ENCODE measurements around the gene SIPA1.

The SIPA1 gene

GRCh38 chr11:65698205-65698604 is 60.3 kb downstream of the SIPA1 start:
- H3K27me3 ChIP-seq (ENCODE audit: control insufficient read depth, insufficient read depth, low read length), result no peaks in the 10 kb centered on the region
- no peak overlapping the region for H3K4me3 ChIP-seq (ENCODE audit: low read depth, low read length)
- H3K79me2 ChIP-seq, result no peaks in the 10 kb centered on the region
- no peaks in the 10 kb centered on the region for H3K36me3 ChIP-seq (ENCODE audit: control insufficient read depth, insufficient read depth, low read length)
- no peak for TF ChIP-seq CTCF (IDR thresholded peaks at IDR 0.05)
- no peaks in the 10 kb centered on the region for H3K4me1 ChIP-seq
- H3K9ac ChIP-seq, result no peak overlapping the region
- H3K9me3 ChIP-seq (ENCODE audit: control insufficient read depth, low read length), result no peaks in the 10 kb centered on the region
- H3K27ac ChIP-seq, result no peak overlapping the region
- no peak overlapping the region for H3K4me2 ChIP-seq (ENCODE audit: low read length)
- no peak overlapping the region for H2AFZ ChIP-seq

DNA sequence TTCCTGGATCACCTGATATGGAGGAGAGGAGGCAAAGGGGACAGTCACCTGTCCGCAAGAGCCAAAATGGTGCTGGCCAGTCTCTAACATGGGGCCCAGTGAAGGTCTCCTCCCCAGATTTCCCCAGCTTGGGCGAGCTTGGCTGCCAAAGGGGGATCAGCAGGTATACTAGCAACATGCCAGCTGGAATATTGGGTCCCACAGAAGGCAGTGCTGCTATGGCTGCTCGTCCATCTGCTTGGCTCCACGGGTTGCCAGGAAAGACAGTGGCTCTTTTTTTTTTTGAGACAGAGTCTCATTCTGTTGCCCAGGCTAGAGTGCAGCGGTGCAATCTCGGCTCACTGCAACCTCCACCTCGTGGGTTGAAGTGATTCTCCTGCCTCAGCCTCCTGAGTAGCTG is 61.4 kb downstream of the SIPA1 start:
- H3K36me3 ChIP-seq (ENCODE audit: control insufficient read depth, insufficient read depth, low read length), result no peaks in the 10 kb centered on the region
- no peak overlapping the region for H3K9ac ChIP-seq
- H3K27me3 ChIP-seq (ENCODE audit: control insufficient read depth, insufficient read depth, low read length), result no peaks in the 10 kb centered on the region
- no peak overlapping the region for H2AFZ ChIP-seq
- H3K4me3 ChIP-seq (ENCODE audit: low read depth, low read length), result no peak overlapping the region
- no peak overlapping the region for H3K27ac ChIP-seq
- H3K79me2 ChIP-seq, result no peaks in the 10 kb centered on the region
- no peak for TF ChIP-seq CTCF (IDR thresholded peaks at IDR 0.05)
- no peaks in the 10 kb centered on the region for H3K4me1 ChIP-seq
- no peak overlapping the region for H3K4me2 ChIP-seq (ENCODE audit: low read length)
- H3K9me3 ChIP-seq (ENCODE audit: control insufficient read depth, low read length), result no peaks in the 10 kb centered on the region

DNA sequence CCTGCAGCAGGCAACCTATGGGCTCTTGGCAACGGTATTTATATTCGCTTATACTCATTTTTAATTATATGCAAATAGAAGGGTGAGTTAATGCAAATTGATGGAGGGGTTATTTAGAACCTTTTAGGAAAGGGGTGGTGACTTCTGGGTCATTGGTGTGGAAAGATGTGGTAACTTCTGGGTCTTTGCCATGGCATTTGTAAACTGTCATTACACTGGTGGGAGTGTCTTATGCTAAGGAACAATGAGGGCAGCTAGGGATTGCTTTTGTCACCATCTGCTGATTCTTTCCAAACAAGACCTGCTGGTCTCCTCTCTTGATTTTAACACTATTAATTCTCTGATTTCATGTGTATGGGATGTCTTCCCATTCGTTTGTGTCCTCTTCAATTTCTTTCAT is 62.5 kb downstream of the SIPA1 start:
- Histone ChIP-seq H3K9ac (no peak overlapping the region), H3K4me1 (no peaks in the 10 kb centered on the region), H3K4me3 (ENCODE audit: low read depth, low read length) (no peak overlapping the region), H3K36me3 (ENCODE audit: control insufficient read depth, insufficient read depth, low read length) (no peaks in the 10 kb centered on the region), H3K27me3 (ENCODE audit: control insufficient read depth, insufficient read depth, low read length) (no peaks in the 10 kb centered on the region), H3K9me3 (ENCODE audit: control insufficient read depth, low read length) (no peaks in the 10 kb centered on the region), H2AFZ (no peak overlapping the region), H3K4me2 (ENCODE audit: low read length) (no peak overlapping the region), H3K27ac (no peak overlapping the region), H3K79me2 (no peaks in the 10 kb centered on the region)
- TF ChIP-seq CTCF (IDR thresholded peaks at IDR 0.05), result no peak

Data from parathyroid adenoma (tissue), 2 donors.